Thoracic aorta (tissue), 2 donors: ENCODE measurements around the gene SPRR2A. TPM values are rescaled to one million over a fixed set of nuclear protein-coding genes. Genes with fewer than 3 reads are reported as not detected.

Source experiments
- ATAC-seq: fragments of 150-250 bp; one replicate; pipeline ENCODE4 v1.8.0; 2017; ENCODE audit warnings: low read depth; ENCODE audit not compliant: insufficient number of reproducible peaks, low FRiP score
- DNase-seq: peaks from one replicate; pipeline ENCODE4 v3.0.0-alpha.2; 2020; ENCODE audit warnings: low spot score
- H3K27ac ChIP-seq, 2 donors: fragments of 200-600 bp; sonication (generic); 1 replicate in 1 of 2; 2 replicates in 1 of 2; pipeline ENCODE4 v1.5.1; 2016; ENCODE audit warnings: mild to moderate bottlenecking in 2 of 2, moderate library complexity in 2 of 2
- H3K27me3 ChIP-seq: fragments of 200-600 bp; sonication (generic); replicated peaks from 2 replicates; pipeline ENCODE4 v1.6.0; 2016; ENCODE audit warnings: mild to moderate bottlenecking; ENCODE audit not compliant: insufficient read depth
- H3K36me3 ChIP-seq: fragments of 200-600 bp; sonication (generic); one replicate; pipeline ENCODE4 v1.5.1; 2016
- H3K4me1 ChIP-seq, 2 donors: fragments of 200-600 bp; sonication (generic); 1 replicate in 1 of 2; 2 replicates in 1 of 2; pipeline versions ENCODE4 v1.5.1 to v1.6.0; 2016; ENCODE audit warnings: low read depth in 2 of 2, mild to moderate bottlenecking in 1 of 2; ENCODE audit not compliant: control insufficient read depth in 1 of 2
- H3K4me3 ChIP-seq: fragments of 200-600 bp; sonication (generic); 2 replicates; pipeline ENCODE4 v1.5.1; 2016; ENCODE audit warnings: mild to moderate bottlenecking
- H3K9me3 ChIP-seq: fragments of 200-600 bp; sonication (generic); 2 replicates; pipeline ENCODE4 v1.5.1; 2016
- CTCF ChIP-seq: fragments of 200-600 bp; sonication (generic); IDR thresholded peaks from one replicate; pipeline ENCODE4 v1.5.1; 2019; ENCODE audit warnings: antibody characterized with exemption
- total RNA-seq, 2 donors: library from RNA; depleted of rRNA; stranded (reverse); fragments of >200 nt; gene quantifications; one replicate each; pipeline versions ENCODE4 v1.1.0 to v1.2.3, GENCODE V29; 2016

SPRR2A gene
- total RNA-seq = not detected

GRCh38 chr1:153057375-153057774, at the start of gene SPRR2A:
Gene SPRR2A (minus strand): TSS chr1:153057512. CDS start chr1:153056735, 777 bp downstream.
- Histone ChIP-seq H3K4me3 (no peak within 1 kb of the TSS), H3K36me3 (no peaks in the 10 kb centered on the region), H3K27me3 (no peaks in the 10 kb centered on the region), H3K27ac (no peak within 1 kb of the TSS), H3K9me3 (no peaks in the 10 kb centered on the region), H3K4me1 (no peaks in the 10 kb centered on the region)
- DNase-seq = no peak
- ATAC-seq = no peak
- no peak for TF ChIP-seq CTCF

GRCh38 chr1:153100245-153100644, 42.9 kb upstream of the SPRR2A start:
- no peak overlapping the region for H3K4me3 ChIP-seq
- no peak for ATAC-seq
- no peaks in the 10 kb centered on the region for H3K4me1 ChIP-seq
- TF ChIP-seq CTCF = no peak
- H3K27ac ChIP-seq = no peak overlapping the region
- no peaks in the 10 kb centered on the region for H3K27me3 ChIP-seq
- H3K9me3 ChIP-seq = no peaks in the 10 kb centered on the region
- no peaks in the 10 kb centered on the region for H3K36me3 ChIP-seq
- DNase-seq = no peak

- Histone ChIP-seq H3K27me3 (no peaks in the 10 kb centered on the region), H3K9me3 (no peaks in the 10 kb centered on the region), H3K36me3 (no peaks in the 10 kb centered on the region), H3K4me1 (no peaks in the 10 kb centered on the region), H3K27ac (no peak overlapping the region), H3K4me3 (no peak overlapping the region)
- TF ChIP-seq CTCF = no peak
- DNase-seq = no peak
- ATAC-seq = no peak
These were observed 42.2 kb upstream of the SPRR2A start for GRCh38 chr1:153099461-153100045.

- Histone ChIP-seq H3K4me1 (no peaks in the 10 kb centered on the region), H3K27me3 (no peaks in the 10 kb centered on the region), H3K27ac (no peak overlapping the region), H3K9me3 (no peaks in the 10 kb centered on the region), H3K4me3 (no peak overlapping the region), H3K36me3 (no peaks in the 10 kb centered on the region)
- ATAC-seq (no peak), DNase-seq (no peak)
- TF ChIP-seq CTCF = no peak
These were observed 38.5 kb upstream of the SPRR2A start for GRCh38 chr1:153095764-153096163.

GRCh38 chr1:153094426-153094825, 37.1 kb upstream of the SPRR2A start, which contains the start of gene SPRR2E:
Gene SPRR2E (minus strand): TSS chr1:153094526. CDS start chr1:153093751, 775 bp downstream.
- ATAC-seq = no peak
- DNase-seq = no peak
- H3K4me3 ChIP-seq = no peak within 1 kb of the TSS

More at GRCh38 chr1:153094426-153094825, 37.1 kb upstream of the SPRR2A start, which contains the start of gene SPRR2E:
- Histone ChIP-seq H3K4me1 (no peaks in the 10 kb centered on the region), H3K36me3 (no peaks in the 10 kb centered on the region), H3K27ac (no peak within 1 kb of the TSS), H3K9me3 (no peaks in the 10 kb centered on the region), H3K27me3 (no peaks in the 10 kb centered on the region)
- TF ChIP-seq CTCF = no peak
